Thoracic aorta (tissue), 2 donors: ENCODE measurements around the gene CUL9. TPM values are rescaled to one million over a fixed set of nuclear protein-coding genes. Genes with fewer than 3 reads are reported as not detected.
A peak's percentile ranks its signal among the peaks of the same experiment; 100 is the strongest.

Source experiments
- ATAC-seq: fragments of 150-250 bp; one replicate; pipeline ENCODE4 v1.8.0; 2017; ENCODE audit warnings: low read depth; ENCODE audit not compliant: insufficient number of reproducible peaks, low FRiP score
- DNase-seq: peaks from one replicate; pipeline ENCODE4 v3.0.0-alpha.2; 2020; ENCODE audit warnings: low spot score
- H3K27ac ChIP-seq, 2 donors: fragments of 200-600 bp; sonication (generic); 1 replicate in 1 of 2; 2 replicates in 1 of 2; pipeline ENCODE4 v1.5.1; 2016; ENCODE audit warnings: mild to moderate bottlenecking in 2 of 2, moderate library complexity in 2 of 2
- H3K27me3 ChIP-seq: fragments of 200-600 bp; sonication (generic); replicated peaks from 2 replicates; pipeline ENCODE4 v1.6.0; 2016; ENCODE audit warnings: mild to moderate bottlenecking; ENCODE audit not compliant: insufficient read depth
- H3K36me3 ChIP-seq: fragments of 200-600 bp; sonication (generic); one replicate; pipeline ENCODE4 v1.5.1; 2016
- H3K4me1 ChIP-seq, 2 donors: fragments of 200-600 bp; sonication (generic); 1 replicate in 1 of 2; 2 replicates in 1 of 2; pipeline versions ENCODE4 v1.5.1 to v1.6.0; 2016; ENCODE audit warnings: low read depth in 2 of 2, mild to moderate bottlenecking in 1 of 2; ENCODE audit not compliant: control insufficient read depth in 1 of 2
- H3K4me3 ChIP-seq: fragments of 200-600 bp; sonication (generic); 2 replicates; pipeline ENCODE4 v1.5.1; 2016; ENCODE audit warnings: mild to moderate bottlenecking
- H3K9me3 ChIP-seq: fragments of 200-600 bp; sonication (generic); 2 replicates; pipeline ENCODE4 v1.5.1; 2016
- CTCF ChIP-seq: fragments of 200-600 bp; sonication (generic); IDR thresholded peaks from one replicate; pipeline ENCODE4 v1.5.1; 2019; ENCODE audit warnings: antibody characterized with exemption
- total RNA-seq, 2 donors: library from RNA; depleted of rRNA; stranded (reverse); fragments of >200 nt; gene quantifications; one replicate each; pipeline versions ENCODE4 v1.1.0 to v1.2.3, GENCODE V29; 2016

Gene CUL9
- total RNA-seq, 2 donors from 2014 or later: 30.3 to 41.2 TPM

DNA sequence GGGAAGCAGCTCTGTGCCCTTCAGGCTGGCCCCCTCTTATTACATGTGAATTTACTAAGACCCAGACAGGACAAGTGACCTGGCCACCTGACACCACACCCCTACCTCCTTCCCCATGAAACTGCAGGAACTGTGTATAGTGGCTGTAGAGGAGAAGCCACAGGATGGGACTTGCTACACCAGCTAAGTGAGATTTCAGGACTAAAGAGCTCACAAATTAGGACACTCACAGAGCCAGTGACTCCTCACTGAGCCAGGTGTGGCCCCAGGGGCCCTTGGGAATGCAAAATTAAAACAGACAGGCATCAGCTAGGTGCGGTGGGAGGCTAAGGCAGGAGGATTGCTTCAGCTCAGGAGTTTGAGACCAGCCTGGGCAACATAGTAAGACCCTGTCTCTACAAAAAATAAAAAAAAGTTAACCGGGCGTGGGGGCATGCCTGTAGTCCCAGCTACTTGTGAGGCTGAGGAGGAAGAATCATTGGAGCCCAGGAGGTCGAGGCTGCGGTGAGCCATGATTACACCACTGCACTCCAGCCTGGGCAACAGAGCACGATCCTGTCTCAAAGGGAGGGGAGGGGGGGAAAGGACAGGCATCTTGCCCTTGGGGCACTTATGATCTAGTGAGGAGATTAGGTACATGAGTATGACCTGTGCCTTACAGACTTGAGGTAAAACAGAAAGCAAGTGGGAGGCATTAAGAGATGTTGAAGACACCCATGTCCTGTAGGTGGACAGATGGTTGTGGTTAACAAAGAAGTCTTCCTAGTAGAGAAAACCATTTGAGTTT, 34.1 kb upstream of the CUL9 start:
- H3K4me1 ChIP-seq: peaks cover 5 to 20% of the 10 kb centered on the region in 2 donors
- ATAC-seq: no peak
- no peaks in the 10 kb centered on the region for H3K9me3 ChIP-seq
- H3K27me3 ChIP-seq: no peaks in the 10 kb centered on the region
- H3K27ac ChIP-seq: no peak overlapping the region
- no peak for TF ChIP-seq CTCF
- H3K4me3 ChIP-seq: no peak overlapping the region
- no peaks in the 10 kb centered on the region for H3K36me3 ChIP-seq
- no peak for DNase-seq

- no peaks in the 10 kb centered on the region for H3K36me3 ChIP-seq
- DNase-seq: no peak
- no peaks in the 10 kb centered on the region for H3K9me3 ChIP-seq
- no peak overlapping the region for H3K27ac ChIP-seq
- H3K27me3 ChIP-seq: no peaks in the 10 kb centered on the region
- H3K4me1 ChIP-seq: peaks cover 5 to 15% of the 10 kb centered on the region in 2 donors
- no peak for TF ChIP-seq CTCF
- ATAC-seq: no peak
- H3K4me3 ChIP-seq: no peak overlapping the region
Measured at GRCh38 chr6:43149265-43149664, 32.7 kb upstream of the CUL9 start.

DNA sequence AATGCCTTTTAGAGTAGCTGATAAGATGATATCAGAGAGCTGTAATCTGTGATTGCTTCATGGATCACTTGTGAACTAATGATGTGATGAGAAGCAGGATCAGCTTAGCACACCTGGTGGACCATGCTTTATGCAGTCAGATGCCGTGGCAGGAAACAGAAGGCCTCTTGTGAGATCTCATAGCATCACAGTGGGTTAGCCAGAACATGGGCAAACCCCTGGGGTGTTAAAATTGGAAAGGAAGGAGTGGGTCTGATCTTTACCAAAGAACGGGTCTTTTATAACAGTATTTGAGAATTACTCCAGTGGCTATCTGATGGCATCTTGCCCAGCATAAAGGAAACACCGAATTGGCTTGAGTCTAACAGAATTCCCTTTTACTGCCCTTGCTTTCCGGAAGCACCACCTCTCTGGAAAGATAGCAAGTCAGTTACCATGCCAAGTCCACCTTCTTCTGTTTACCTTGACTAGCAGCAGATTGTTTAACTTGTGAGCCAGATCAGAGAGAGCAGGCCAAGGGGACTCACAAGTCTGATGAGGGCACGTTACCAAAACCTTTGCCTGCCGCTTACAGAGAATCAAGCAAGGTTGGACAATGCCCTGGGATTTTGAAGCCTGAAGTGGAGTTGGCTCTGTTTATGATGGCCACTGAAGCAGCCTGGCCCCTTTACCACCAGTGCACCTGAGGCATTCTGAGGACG, 31.8 kb upstream of the CUL9 start:
- H3K36me3 ChIP-seq: no peaks in the 10 kb centered on the region
- H3K4me3 ChIP-seq: no peak overlapping the region
- DNase-seq (no peak), ATAC-seq (no peak)
- no peaks in the 10 kb centered on the region for H3K9me3 ChIP-seq
- peak overlapping the region in 1 of 2 donors; percentile 46 for H3K27ac ChIP-seq
- peaks cover 5 to 15% of the 10 kb centered on the region in 2 donors for H3K4me1 ChIP-seq
- TF ChIP-seq CTCF: no peak
- H3K27me3 ChIP-seq: no peaks in the 10 kb centered on the region

DNA sequence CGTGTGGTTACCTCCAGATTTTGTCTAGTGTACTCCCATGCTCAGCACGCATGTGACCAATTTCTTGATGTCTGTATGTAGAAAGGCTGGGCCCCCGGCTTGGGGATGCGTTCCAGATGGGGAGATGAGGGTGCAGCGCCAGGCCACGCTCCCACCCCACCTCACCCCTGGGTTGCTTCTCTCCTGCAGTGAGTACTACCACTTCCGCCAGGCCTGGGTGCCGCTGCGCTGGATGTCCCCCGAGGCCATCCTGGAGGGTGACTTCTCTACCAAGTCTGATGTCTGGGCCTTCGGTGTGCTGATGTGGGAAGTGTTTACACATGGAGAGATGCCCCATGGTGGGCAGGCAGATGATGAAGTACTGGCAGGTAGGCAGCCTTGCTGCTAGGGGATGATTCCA, 22.4 kb upstream of the CUL9 start:
- H3K9me3 ChIP-seq: no peaks in the 10 kb centered on the region
- no peaks in the 10 kb centered on the region for H3K4me1 ChIP-seq
- no peaks in the 10 kb centered on the region for H3K36me3 ChIP-seq
- H3K27ac ChIP-seq: no peak overlapping the region
- no peaks in the 10 kb centered on the region for H3K27me3 ChIP-seq
- TF ChIP-seq CTCF: no peak
- ATAC-seq (no peak), DNase-seq (no peak)
- no peak overlapping the region for H3K4me3 ChIP-seq

DNA sequence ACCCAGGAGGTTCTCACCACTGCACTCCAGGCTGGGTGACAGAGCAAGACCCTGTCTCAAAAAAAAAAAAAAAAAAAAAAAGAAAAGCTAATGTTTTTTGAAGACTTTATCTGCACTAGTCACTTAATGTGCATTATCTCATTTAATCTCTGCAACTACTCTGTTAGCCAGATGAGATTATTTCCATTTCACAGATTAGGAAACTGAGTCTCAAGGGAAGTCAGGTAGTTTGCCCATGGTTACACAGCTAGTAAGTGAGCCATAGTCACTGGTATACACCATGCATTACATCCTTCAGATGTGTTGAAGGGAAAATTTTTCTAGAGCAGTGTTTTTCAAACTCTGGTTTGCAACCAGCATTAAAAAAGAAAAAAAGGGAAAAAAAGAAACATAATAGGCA, 18.1 kb upstream of the CUL9 start:
- Histone ChIP-seq H3K36me3 (no peaks in the 10 kb centered on the region), H3K4me1 (no peaks in the 10 kb centered on the region), H3K4me3 (no peak overlapping the region), H3K27ac (no peak overlapping the region), H3K9me3 (no peaks in the 10 kb centered on the region), H3K27me3 (no peaks in the 10 kb centered on the region)
- ATAC-seq (no peak), DNase-seq (no peak)
- no peak for TF ChIP-seq CTCF
